ENCODE data around the gene APOL3.
"Not testable (repeated sequence)": the region's sequence is repeated elsewhere in the genome, so short reads cannot be mapped to it uniquely, and the experiment has no call there.

The APOL3 gene

GRCh38 chr22:36141481-36141880, 19.1 kb downstream of the APOL3 start:
- H3K27ac ChIP-seq: no peak overlapping the region
- no peak for DNase-seq (ENCODE audit: low read depth, low spot score)

GRCh38 chr22:36138709-36139108, 21.8 kb downstream of the APOL3 start:
- not testable (repeated sequence) for DNase-seq (ENCODE audit: low read depth, low spot score); H3K27ac ChIP-seq

GRCh38 chr22:36136988-36137387, 23.6 kb downstream of the APOL3 start:
- H3K27ac ChIP-seq: no peak overlapping the region
- DNase-seq (ENCODE audit: low read depth, low spot score): no peak

- H3K27ac ChIP-seq: no peak overlapping the region
Observed at GRCh38 chr22:36136475-36136874, 24.1 kb downstream of the APOL3 start.

GRCh38 chr22:36135306-36135980, 25.1 kb downstream of the APOL3 start:
- no peak for DNase-seq (ENCODE audit: low read depth, low spot score)
- no peak overlapping the region for H3K27ac ChIP-seq

More at GRCh38 chr22:36136475-36136874, 24.1 kb downstream of the APOL3 start:
- DNase-seq (ENCODE audit: low read depth, low spot score): no peak

GRCh38 chr22:36134182-36134581, 26.4 kb downstream of the APOL3 start:
- DNase-seq (ENCODE audit: low read depth, low spot score): no peak
- H3K27ac ChIP-seq: no peak overlapping the region

- no peak for DNase-seq (ENCODE audit: low read depth, low spot score)
- H3K27ac ChIP-seq: no peak overlapping the region
Observed at GRCh38 chr22:36131907-36132306, 28.6 kb downstream of the APOL3 start.

GRCh38 chr22:36129486-36130388, 30.8 kb downstream of the APOL3 start:
- no peak overlapping the region for H3K27ac ChIP-seq
- DNase-seq (ENCODE audit: low read depth, low spot score): no peak

- DNase-seq (ENCODE audit: low read depth, low spot score): no peak
- no peak overlapping the region for H3K27ac ChIP-seq
Observed at GRCh38 chr22:36129071-36129470, 31.5 kb downstream of the APOL3 start.

- no peak for DNase-seq (ENCODE audit: low read depth, low spot score)
- no peak overlapping the region for H3K27ac ChIP-seq
Observed at GRCh38 chr22:36125994-36126531, 34.5 kb downstream of the APOL3 start.

GRCh38 chr22:36125434-36125833, 35.1 kb downstream of the APOL3 start:
- DNase-seq (ENCODE audit: low read depth, low spot score): no peak
- no peak overlapping the region for H3K27ac ChIP-seq

GRCh38 chr22:36124666-36125065, 35.9 kb downstream of the APOL3 start:
- no peak for DNase-seq (ENCODE audit: low read depth, low spot score)
- no peak overlapping the region for H3K27ac ChIP-seq

GRCh38 chr22:36123673-36124630, 36.6 kb downstream of the APOL3 start:
- DNase-seq (ENCODE audit: low read depth, low spot score): peak; percentile 74
- peak overlapping the region; percentile 67 for H3K27ac ChIP-seq

GRCh38 chr22:36120621-36121351, 39.8 kb downstream of the APOL3 start:
- H3K27ac ChIP-seq; DNase-seq (ENCODE audit: low read depth, low spot score): not testable (repeated sequence)

GRCh38 chr22:36117053-36117554, 43.5 kb downstream of the APOL3 start:
- no peak for DNase-seq (ENCODE audit: low read depth, low spot score)
- no peak overlapping the region for H3K27ac ChIP-seq

GRCh38 chr22:36116127-36116526, 44.4 kb downstream of the APOL3 start:
- no peak overlapping the region for H3K27ac ChIP-seq
- DNase-seq (ENCODE audit: low read depth, low spot score): no peak

- DNase-seq (ENCODE audit: low read depth, low spot score): no peak
- H3K27ac ChIP-seq: no peak overlapping the region
Observed at GRCh38 chr22:36113121-36113520, 47.4 kb downstream of the APOL3 start.

- no peak overlapping the region for H3K27ac ChIP-seq
- no peak for DNase-seq (ENCODE audit: low read depth, low spot score)
Observed at GRCh38 chr22:36111316-36111715, 49.2 kb downstream of the APOL3 start.

- H3K27ac ChIP-seq: no peak overlapping the region
- DNase-seq (ENCODE audit: low read depth, low spot score): no peak
Observed at GRCh38 chr22:36110306-36110881, 50.2 kb downstream of the APOL3 start.
